ENCODE data around the gene AMELX.
A peak's percentile ranks its signal among the peaks of the same experiment; 100 is the strongest.

AMELX gene

DNA sequence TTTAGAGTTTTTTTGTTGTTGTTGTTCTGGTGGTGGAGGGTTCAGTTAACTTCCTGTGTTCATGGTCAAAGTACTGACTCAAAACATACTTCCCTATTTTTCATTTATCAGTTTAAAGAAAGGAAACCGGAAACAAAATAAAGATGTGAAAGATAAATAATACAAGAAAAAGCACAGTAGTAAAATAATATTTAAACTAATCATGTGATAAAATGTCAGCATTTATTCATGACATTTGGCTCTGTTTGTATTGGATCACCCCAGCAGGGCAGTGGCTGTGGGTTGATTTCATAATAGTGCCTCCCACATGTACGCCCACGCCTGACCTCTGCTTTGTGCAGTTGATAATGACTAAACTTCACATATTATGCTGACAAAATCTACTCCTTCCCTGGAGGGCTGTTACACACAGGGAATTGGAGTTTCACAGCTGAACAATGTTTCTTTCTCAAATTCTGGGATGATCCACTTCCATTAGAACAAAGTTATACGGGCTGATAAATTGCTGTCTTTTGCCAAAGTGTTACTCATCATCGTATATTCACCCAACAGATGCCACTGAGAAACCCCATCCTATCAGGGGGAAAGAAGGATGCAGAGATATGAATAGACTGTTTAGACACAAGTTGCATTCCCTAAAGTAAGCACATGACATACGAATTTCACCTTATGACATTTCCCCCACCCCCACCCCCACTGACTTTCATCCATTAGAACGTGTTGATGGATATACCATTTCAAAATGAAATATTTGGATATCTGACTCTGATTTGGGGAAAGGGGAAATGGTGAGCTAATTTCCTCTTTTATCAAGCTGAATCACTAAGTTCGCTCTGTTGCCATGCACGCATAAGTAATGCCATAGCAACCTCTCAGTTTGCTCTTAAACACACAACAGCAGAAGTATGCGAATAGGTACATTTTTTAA is 48.3 kb downstream of the AMELX start:
- peak; percentile 62 for DNase-seq (ENCODE audit: low read depth)
- TF ChIP-seq, protein P1, sequence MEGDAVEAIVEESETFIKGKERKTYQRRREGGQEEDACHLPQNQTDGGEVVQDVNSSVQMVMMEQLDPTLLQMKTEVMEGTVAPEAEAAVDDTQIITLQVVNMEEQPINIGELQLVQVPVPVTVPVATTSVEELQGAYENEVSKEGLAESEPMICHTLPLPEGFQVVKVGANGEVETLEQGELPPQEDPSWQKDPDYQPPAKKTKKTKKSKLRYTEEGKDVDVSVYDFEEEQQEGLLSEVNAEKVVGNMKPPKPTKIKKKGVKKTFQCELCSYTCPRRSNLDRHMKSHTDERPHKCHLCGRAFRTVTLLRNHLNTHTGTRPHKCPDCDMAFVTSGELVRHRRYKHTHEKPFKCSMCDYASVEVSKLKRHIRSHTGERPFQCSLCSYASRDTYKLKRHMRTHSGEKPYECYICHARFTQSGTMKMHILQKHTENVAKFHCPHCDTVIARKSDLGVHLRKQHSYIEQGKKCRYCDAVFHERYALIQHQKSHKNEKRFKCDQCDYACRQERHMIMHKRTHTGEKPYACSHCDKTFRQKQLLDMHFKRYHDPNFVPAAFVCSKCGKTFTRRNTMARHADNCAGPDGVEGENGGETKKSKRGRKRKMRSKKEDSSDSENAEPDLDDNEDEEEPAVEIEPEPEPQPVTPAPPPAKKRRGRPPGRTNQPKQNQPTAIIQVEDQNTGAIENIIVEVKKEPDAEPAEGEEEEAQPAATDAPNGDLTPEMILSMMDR (conservative IDR thresholded peaks at IDR 0.05; ENCODE audit: low read depth, low read length): no peak
- no peak overlapping the region for H3K4me3 ChIP-seq (ENCODE audit: low read length)

DNA sequence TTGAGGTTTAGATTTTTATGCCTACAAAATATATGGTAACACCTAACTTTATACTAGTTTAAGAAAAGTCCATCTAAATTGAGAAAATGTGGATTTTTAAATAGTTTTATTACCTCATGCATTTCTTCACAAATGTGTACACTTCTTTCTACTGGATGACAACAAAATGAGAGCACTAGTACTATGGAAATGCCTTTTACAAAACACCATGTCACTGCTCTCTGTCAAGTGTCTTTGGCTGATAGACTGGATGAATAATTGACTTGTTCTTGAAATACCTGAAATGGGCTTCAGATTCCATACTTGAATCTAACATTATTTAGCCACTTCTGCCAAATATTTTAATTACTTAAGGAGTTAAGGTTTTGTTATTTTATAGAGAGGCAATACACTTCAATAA is 49.5 kb downstream of the AMELX start:
- TF ChIP-seq, protein P1 (conservative IDR thresholded peaks at IDR 0.05; ENCODE audit: low read depth, low read length): no peak
- DNase-seq (ENCODE audit: low read depth): no peak
- H3K4me3 ChIP-seq (ENCODE audit: low read length): no peak overlapping the region

DNA sequence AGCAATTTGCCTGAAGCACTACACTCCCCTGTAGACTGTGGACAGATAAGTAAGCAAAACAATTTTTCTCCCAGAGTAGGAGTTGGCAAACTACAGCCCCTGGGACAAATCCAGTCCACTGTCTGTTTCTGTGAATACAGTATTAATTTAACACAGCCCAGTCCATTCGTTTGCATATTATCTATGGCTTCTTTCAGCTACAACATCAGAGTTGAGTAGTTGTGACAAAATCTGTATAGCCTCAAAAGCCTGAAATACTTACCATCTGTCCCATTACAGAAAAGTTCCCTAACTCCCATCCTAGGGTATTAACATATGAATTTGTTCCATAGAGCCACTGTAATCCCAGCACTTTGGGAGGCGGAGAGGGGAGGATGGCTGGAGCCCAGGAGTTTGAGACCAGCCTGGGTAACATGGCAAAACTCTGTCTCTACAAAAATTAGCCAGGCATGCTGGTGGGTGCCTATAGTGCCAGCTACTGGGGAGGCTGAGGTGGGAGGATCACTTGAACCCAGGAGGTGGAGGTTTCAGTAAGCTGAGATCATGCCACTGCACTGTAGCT is 53.0 kb downstream of the AMELX start:
- TF ChIP-seq, protein P1 (conservative IDR thresholded peaks at IDR 0.05; ENCODE audit: low read depth, low read length): no peak
- no peak for DNase-seq (ENCODE audit: low read depth)
- H3K4me3 ChIP-seq (ENCODE audit: low read length): no peak overlapping the region

DNA sequence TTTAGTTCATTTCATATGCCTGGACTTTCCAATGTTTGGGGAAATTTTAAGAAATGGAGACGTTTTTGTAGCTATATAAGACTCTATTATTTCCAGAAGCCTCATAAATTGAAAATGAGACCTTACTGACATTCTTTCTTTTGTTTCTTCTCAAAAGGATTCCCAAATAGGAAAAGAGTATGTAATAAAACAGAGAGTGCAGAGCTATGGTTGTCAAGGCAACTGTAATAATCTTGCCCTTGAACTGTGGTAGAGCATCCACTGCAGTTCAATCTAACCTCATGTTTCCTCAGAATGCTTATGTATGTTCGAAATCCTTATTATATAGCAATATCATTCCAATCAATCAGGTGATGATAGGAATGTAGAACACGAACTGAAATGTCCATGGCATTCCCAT is 54.1 kb downstream of the AMELX start:
- TF ChIP-seq, protein P1 (conservative IDR thresholded peaks at IDR 0.05; ENCODE audit: low read depth, low read length): no peak
- no peak for DNase-seq (ENCODE audit: low read depth)
- no peak overlapping the region for H3K4me3 ChIP-seq (ENCODE audit: low read length)

DNA sequence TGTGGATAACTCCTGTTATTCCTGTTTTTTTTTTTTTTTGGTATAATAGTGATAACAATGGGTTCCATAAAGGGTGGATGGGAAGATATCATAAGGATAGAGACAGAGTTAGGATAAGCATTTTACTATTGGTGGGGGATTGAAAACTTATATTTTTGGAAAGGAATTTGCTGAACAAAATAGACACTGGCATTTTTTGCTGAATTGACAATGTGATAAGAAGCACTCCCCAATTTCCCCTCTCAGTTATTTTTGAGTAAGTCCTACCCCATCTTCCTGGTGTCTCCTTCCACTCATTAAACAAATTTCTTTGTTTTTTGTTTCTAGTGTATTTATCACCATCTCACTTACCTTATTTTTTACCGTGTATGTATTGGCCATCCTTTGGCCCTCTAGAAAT is 55.8 kb downstream of the AMELX start:
- TF ChIP-seq, protein P1 (conservative IDR thresholded peaks at IDR 0.05; ENCODE audit: low read depth, low read length): no peak
- DNase-seq (ENCODE audit: low read depth): no peak

DNA sequence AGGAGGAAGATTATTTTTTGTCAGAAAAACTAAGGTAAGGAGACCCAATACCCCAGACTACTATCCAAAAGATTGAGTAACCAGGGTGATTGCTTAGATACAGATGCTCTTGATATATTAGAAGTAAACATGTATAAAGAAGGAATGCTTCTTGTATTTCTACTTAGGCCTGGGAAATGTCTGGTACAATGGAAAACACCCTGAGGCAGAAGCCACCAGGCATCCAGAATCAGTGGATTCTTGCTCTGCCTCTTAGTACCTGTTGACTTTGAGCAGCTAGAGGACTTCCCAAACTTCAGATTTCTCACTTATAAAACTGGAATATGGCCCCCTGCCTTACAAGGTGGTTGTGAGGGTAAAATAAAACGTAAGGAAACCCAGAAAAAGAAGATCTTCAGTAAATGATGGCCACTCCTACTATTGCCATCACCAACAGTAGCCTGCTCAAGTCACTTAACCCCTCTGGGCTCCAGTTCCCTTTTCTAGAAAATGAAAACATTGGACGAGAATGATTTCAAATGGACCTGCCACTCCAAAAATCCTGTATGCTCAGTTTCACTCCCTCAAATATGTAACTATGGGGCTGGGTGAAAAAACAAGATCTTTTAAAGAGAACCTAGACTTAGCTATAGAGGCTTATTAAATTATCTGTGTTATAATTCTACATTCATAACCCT is 56.6 kb downstream of the AMELX start:
- DNase-seq (ENCODE audit: low read depth): no peak
- H3K4me3 ChIP-seq (ENCODE audit: low read length): no peak overlapping the region
- TF ChIP-seq, protein P1 (conservative IDR thresholded peaks at IDR 0.05; ENCODE audit: low read depth, low read length): no peak

More for the DNA sequence above, 55.8 kb downstream of the AMELX start:
- no peak overlapping the region for H3K4me3 ChIP-seq (ENCODE audit: low read length)
